Neural progenitor cell (in vitro differentiated cells): ENCODE data around the gene MOGAT3. TPM values are rescaled to one million over a fixed set of nuclear protein-coding genes. Genes with fewer than 3 reads are reported as not detected.

ENCODE experiments used
- DNase-seq: peaks from one replicate; pipeline ENCODE4 v3.0.0-alpha.2; 2016; ENCODE audit warnings: low spot score
- H2AFZ ChIP-seq: fragments of 200-600 bp; sonication (generic); replicated peaks from 2 replicates; pipeline ENCODE4 v1.6.1; 2016; ENCODE audit warnings: antibody characterized with exemption
- H3F3A ChIP-seq: fragments of 200-600 bp; sonication (generic); 2 replicates; pipeline ENCODE4 v1.6.1; 2016; ENCODE audit warnings: antibody characterized with exemption, low read depth
- H3K27ac ChIP-seq: fragments of 200-600 bp; sonication (generic); 2 replicates; pipeline ENCODE4 v1.5.1; 2016; ENCODE audit warnings: mild to moderate bottlenecking
- H3K27me3 ChIP-seq: fragments of 200-600 bp; sonication (generic); 2 replicates; pipeline ENCODE4 v1.6.1; 2016; ENCODE audit warnings: mild to moderate bottlenecking, moderate library complexity
- H3K36me3 ChIP-seq: fragments of 200-600 bp; sonication (generic); 2 replicates; pipeline ENCODE4 v1.5.1; 2016
- H3K4me1 ChIP-seq: fragments of 200-600 bp; sonication (generic); 2 replicates; pipeline ENCODE4 v1.6.1; 2016; ENCODE audit warnings: mixed run types
- H3K4me2 ChIP-seq: fragments of 200-600 bp; sonication (generic); 2 replicates; pipeline ENCODE4 v1.6.1; 2016
- H3K4me3 ChIP-seq: fragments of 200-600 bp; sonication (generic); 2 replicates; pipeline ENCODE4 v1.5.1; 2016
- H3K79me2 ChIP-seq: fragments of 200-600 bp; sonication (generic); 2 replicates; pipeline ENCODE4 v1.6.1; 2016; ENCODE audit warnings: low read depth
- H3K9ac ChIP-seq: fragments of 200-600 bp; sonication (generic); 2 replicates; pipeline ENCODE4 v1.6.1; 2016
- H3K9me3 ChIP-seq: fragments of 200-600 bp; sonication (generic); 2 replicates; pipeline ENCODE4 v1.5.1; 2016; ENCODE audit warnings: low read depth
- H4K20me1 ChIP-seq: fragments of 200-600 bp; sonication (generic); 2 replicates; pipeline ENCODE4 v1.6.1; 2016; ENCODE audit warnings: low read depth
- H3K27ac Mint-ChIP-seq: 3 replicates; pipeline ENCODE4 v1.8.0; 2021; ENCODE audit warnings: mixed read lengths
- H3K27me3 Mint-ChIP-seq: 2 replicates; pipeline ENCODE4 v1.8.0; 2022; ENCODE audit warnings: low read depth, mild to moderate bottlenecking, inconsistent platforms, moderate library complexity, mixed read lengths; ENCODE audit not compliant: insufficient read depth
- H3K36me3 Mint-ChIP-seq: 3 replicates; pipeline ENCODE4 v1.8.0; 2021; ENCODE audit warnings: mixed read lengths
- H3K4me1 Mint-ChIP-seq: 3 replicates; pipeline ENCODE4 v1.8.0; 2021; ENCODE audit warnings: mixed read lengths
- H3K4me3 Mint-ChIP-seq: 3 replicates; pipeline ENCODE4 v1.8.0; 2021; ENCODE audit warnings: mild to moderate bottlenecking, moderate library complexity, mixed read lengths
- H3K9me3 Mint-ChIP-seq: 3 replicates; pipeline ENCODE4 v1.8.0; 2020; ENCODE audit warnings: mixed read lengths
- CTCF ChIP-seq: fragments of 200-600 bp; sonication (generic); IDR thresholded peaks from 2 replicates; pipeline ENCODE4 v1.5.1; 2017; ENCODE audit warnings: antibody characterized with exemption, mild to moderate bottlenecking
- EZH2 ChIP-seq: fragments of 200-600 bp; sonication (generic); IDR thresholded peaks from 2 replicates; pipeline ENCODE4 v1.6.1; 2017; ENCODE audit warnings: antibody characterized with exemption, mild to moderate bottlenecking, moderate library complexity
- EZH2phosphoT487 ChIP-seq: fragments of 200-600 bp; sonication (generic); IDR thresholded peaks from 2 replicates; pipeline ENCODE4 v1.6.1; 2017; ENCODE audit warnings: antibody characterized with exemption
- total RNA-seq: library from RNA; depleted of rRNA; stranded (reverse); fragments of >200 nt; gene quantifications from 2 replicates; pipeline ENCODE4 v1.2.3, GENCODE V29; 2015; ENCODE audit warnings: low replicate concordance

MOGAT3 gene
- total RNA-seq, 1 donor from 2014 or later = not detected

DNA sequence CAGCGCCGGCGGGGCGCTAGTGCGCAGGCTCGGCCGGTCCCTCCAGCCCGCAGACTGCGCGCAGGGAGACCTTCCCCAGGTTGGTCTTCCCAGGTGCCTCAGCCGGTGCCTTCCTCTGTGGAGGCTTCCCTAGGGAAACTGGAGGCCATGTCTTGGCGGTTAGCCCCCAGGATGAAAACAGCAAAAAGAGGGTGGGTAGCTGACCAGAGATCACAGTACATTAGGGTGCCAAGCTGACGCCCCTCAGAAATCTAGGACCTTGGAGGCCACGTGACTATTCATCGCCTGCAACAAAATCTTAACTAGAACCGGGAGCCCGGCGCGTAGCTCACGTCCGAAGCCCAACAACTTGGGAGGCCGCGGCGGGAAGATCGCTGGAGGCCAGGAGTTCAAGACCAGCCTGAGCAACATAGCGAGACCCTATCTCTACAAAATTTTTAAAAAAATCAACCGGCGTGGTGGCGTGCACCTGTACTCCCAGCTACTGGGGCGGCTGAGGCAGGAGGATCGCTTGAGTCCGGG is 44.4 kb upstream of the MOGAT3 start:
- peaks cover 12% of the 10 kb centered on the region for H3K36me3 Mint-ChIP-seq
- Histone ChIP-seq H2AFZ (peak overlapping the region; percentile 75), H3K36me3 (no peaks in the 10 kb centered on the region), H3K4me3 (peak overlapping the region; percentile 75), H3K4me1 (peaks cover 6% of the 10 kb centered on the region), H3K27me3 (no peaks in the 10 kb centered on the region), H3K9me3 (no peaks in the 10 kb centered on the region), H3K27ac (no peak overlapping the region), H3K4me2 (peak overlapping the region; percentile 80), H3F3A (peaks cover 12% of the 10 kb centered on the region), H3K79me2 (peaks cover 56% of the 10 kb centered on the region), H3K9ac (no peak overlapping the region), H4K20me1 (peaks cover 11% of the 10 kb centered on the region)
- TF ChIP-seq EZH2phosphoT487 (no peak), EZH2 (no peak), CTCF (no peak)
- DNase-seq = no peak
- H3K27ac Mint-ChIP-seq = no peak overlapping the region
- peaks cover 4% of the 10 kb centered on the region for H3K27me3 Mint-ChIP-seq
- H3K4me1 Mint-ChIP-seq = peaks cover 19% of the 10 kb centered on the region
- no peaks in the 10 kb centered on the region for H3K9me3 Mint-ChIP-seq
- peak overlapping the region; percentile 98 for H3K4me3 Mint-ChIP-seq

DNA sequence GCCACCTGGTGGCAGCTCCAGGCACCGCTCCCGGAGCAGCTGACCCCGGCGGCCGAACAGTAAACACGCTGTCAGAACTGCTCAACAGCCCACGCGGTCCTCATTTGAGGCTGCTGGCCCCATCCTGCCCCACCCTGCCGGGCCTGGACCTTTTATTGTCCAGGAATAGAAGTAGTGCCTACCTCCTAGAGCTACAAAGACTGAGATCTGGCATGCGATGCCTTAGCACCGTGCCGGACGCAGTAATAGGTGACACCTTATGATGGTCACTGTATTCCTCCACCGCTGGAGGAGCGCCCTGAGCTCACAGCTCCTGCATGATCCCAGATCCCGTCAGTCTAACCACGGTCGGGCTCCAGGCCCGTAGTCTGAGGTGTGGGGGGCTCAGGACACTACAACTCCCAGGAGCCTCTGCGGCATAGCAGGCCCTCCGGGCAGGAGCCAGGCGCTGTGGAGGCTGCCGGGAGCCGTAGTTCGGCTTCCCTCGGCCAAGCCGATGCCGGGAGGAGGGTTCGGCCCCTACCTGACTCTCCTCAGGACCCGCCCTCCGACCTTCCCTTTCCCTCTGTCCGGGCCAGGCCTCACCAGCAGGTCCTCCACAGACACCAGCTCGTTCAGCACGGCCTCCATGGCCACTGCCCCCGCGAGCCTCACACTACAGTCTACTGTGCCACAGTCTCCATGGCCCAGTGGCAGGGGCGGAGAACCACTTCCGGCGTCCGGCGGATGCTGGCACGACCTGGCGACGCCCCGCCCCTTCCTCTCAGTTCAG is 43.7 kb upstream of the MOGAT3 start, which contains the start of gene FIS1:
FIS1 (minus strand) TSS at position 707 of the 772 bp plus-strand sequence; CDS start at position 630, 77 bp downstream.
- H3K27ac ChIP-seq = no peak within 1 kb of the TSS

GRCh38 chr7:101243646-101244374 is 43.0 kb upstream of the MOGAT3 start:
- no peak overlapping the region for H3K27ac ChIP-seq
- DNase-seq = no peak

More for the DNA sequence above, 43.7 kb upstream of the MOGAT3 start, which contains the start of gene FIS1:
- no peaks in the 10 kb centered on the region for H3K9me3 Mint-ChIP-seq
- no peaks in the 10 kb centered on the region for H3K27me3 ChIP-seq
- peak within 1 kb of the TSS; percentile 42 for H3K9ac ChIP-seq
- peaks cover 16% of the 10 kb centered on the region for H3K4me1 Mint-ChIP-seq
- peak within 1 kb of the TSS; percentile 98 for H3K4me3 Mint-ChIP-seq
- peaks cover 4% of the 10 kb centered on the region for H3K27me3 Mint-ChIP-seq
- peaks cover 10% of the 10 kb centered on the region for H3K36me3 Mint-ChIP-seq
- peak within 1 kb of the TSS; percentile 80 for H3K4me2 ChIP-seq
- H2AFZ ChIP-seq = peak within 1 kb of the TSS; percentile 75
- no peaks in the 10 kb centered on the region for H3K9me3 ChIP-seq
- no peak for TF ChIP-seq EZH2phosphoT487
- TF ChIP-seq CTCF = peak; percentile 89
- H3K4me3 ChIP-seq = peak within 1 kb of the TSS; percentile 75
- H3K79me2 ChIP-seq = peaks cover 53% of the 10 kb centered on the region
- peaks cover 6% of the 10 kb centered on the region for H3K4me1 ChIP-seq
- peak within 1 kb of the TSS; percentile 81 for H3K27ac Mint-ChIP-seq
- no peaks in the 10 kb centered on the region for H3K36me3 ChIP-seq
- peaks cover 11% of the 10 kb centered on the region for H4K20me1 ChIP-seq
- DNase-seq = peak; percentile 97
- peaks cover 12% of the 10 kb centered on the region for H3F3A ChIP-seq

More at GRCh38 chr7:101243646-101244374, 43.0 kb upstream of the MOGAT3 start:
- H3K4me2 ChIP-seq = peak overlapping the region; percentile 80
- H3K27ac Mint-ChIP-seq = peak overlapping the region; percentile 81
- no peak overlapping the region for H2AFZ ChIP-seq
- no peaks in the 10 kb centered on the region for H3K36me3 ChIP-seq
- peaks cover 4% of the 10 kb centered on the region for H3K27me3 Mint-ChIP-seq
- H3K27me3 ChIP-seq = no peaks in the 10 kb centered on the region
- peak overlapping the region; percentile 75 for H3K4me3 ChIP-seq
- peaks cover 6% of the 10 kb centered on the region for H3K4me1 ChIP-seq
- peaks cover 47% of the 10 kb centered on the region for H3K79me2 ChIP-seq
- H3K4me1 Mint-ChIP-seq = peaks cover 16% of the 10 kb centered on the region
- H3K9ac ChIP-seq = peak overlapping the region; percentile 42
- no peak for TF ChIP-seq EZH2
- TF ChIP-seq EZH2phosphoT487 = no peak
- TF ChIP-seq CTCF = no peak
- no peaks in the 10 kb centered on the region for H3K9me3 ChIP-seq
- no peaks in the 10 kb centered on the region for H3K9me3 Mint-ChIP-seq
- peaks cover 10% of the 10 kb centered on the region for H3K36me3 Mint-ChIP-seq
- peak overlapping the region; percentile 98 for H3K4me3 Mint-ChIP-seq
- H3F3A ChIP-seq = peaks cover 12% of the 10 kb centered on the region
- peaks cover 11% of the 10 kb centered on the region for H4K20me1 ChIP-seq
